Nephron (organoid): ENCODE results near the gene GSE1.

ENCODE experiments used
- H3K27ac Mint-ChIP-seq, 3 experiments: 2 replicates each; pipeline ENCODE4 v1.8.0; 2020; ENCODE audit warnings: mixed read lengths in 3 of 3, mild to moderate bottlenecking in 2 of 3, moderate library complexity in 1 of 3
- H3K27me3 Mint-ChIP-seq: 2 replicates; pipeline ENCODE4 v1.8.0; 2021; ENCODE audit warnings: low read depth, mild to moderate bottlenecking, moderate library complexity, mixed read lengths
- H3K36me3 Mint-ChIP-seq: 2 replicates; pipeline ENCODE4 v1.8.0; 2020; ENCODE audit warnings: low read depth, mixed read lengths
- H3K4me1 Mint-ChIP-seq: 2 replicates; pipeline ENCODE4 v1.8.0; 2020; ENCODE audit warnings: mixed read lengths
- H3K4me3 Mint-ChIP-seq, 3 experiments: 2 replicates each; pipeline ENCODE4 v1.8.0; 2020; ENCODE audit warnings: mild to moderate bottlenecking in 3 of 3, mixed read lengths in 3 of 3, moderate library complexity in 2 of 3
- H3K9me3 Mint-ChIP-seq: 2 replicates; pipeline ENCODE4 v1.8.0; 2020; ENCODE audit warnings: mixed read lengths
- CTCF ChIP-seq, 3 experiments: fragments of 200-600 bp; sonication (generic); IDR thresholded peaks; one replicate each; pipeline ENCODE4 v1.5.0; 2021; ENCODE audit warnings: antibody characterized with exemption in 3 of 3; ENCODE audit not compliant: unreplicated experiment in 3 of 3

Gene GSE1

GRCh38 chr16:85612801-85613603, at the start of gene GSE1:
TSS of gene GSE1 (plus strand) at chr16:85613322. CDS start at chr16:85613392, 70 bp downstream.
- peak within 1 kb of the TSS in 1 of 3 experiments; percentile 57 for H3K27ac Mint-ChIP-seq
- no peaks in the 10 kb centered on the region for H3K36me3 Mint-ChIP-seq
- peaks cover 15% of the 10 kb centered on the region for H3K27me3 Mint-ChIP-seq
- H3K4me3 Mint-ChIP-seq: peak within 1 kb of the TSS; percentile 67 to 79 (median 76)
- peaks cover 57% of the 10 kb centered on the region for H3K4me1 Mint-ChIP-seq
- no peaks in the 10 kb centered on the region for H3K9me3 Mint-ChIP-seq
- no peak for TF ChIP-seq CTCF (IDR thresholded peaks at IDR 0.05; ENCODE audit: unreplicated experiment in 3 of 3)

GRCh38 chr16:85563515-85564276, 49.4 kb upstream of the GSE1 start:
- TF ChIP-seq CTCF (IDR thresholded peaks at IDR 0.05; ENCODE audit: unreplicated experiment in 3 of 3): peak; percentile 17 to 37 (median 22)

GRCh38 chr16:85564277-85565051, 48.7 kb upstream of the GSE1 start:
- Mint-ChIP-seq H3K4me3 (no peak overlapping the region), H3K36me3 (peaks cover 5% of the 10 kb centered on the region), H3K4me1 (peaks cover 72% of the 10 kb centered on the region), H3K9me3 (no peaks in the 10 kb centered on the region), H3K27ac (peak overlapping the region; percentile 56 to 90 (median 80)), H3K27me3 (no peaks in the 10 kb centered on the region)
- peak; percentile 46 to 53 (median 50) for TF ChIP-seq CTCF (IDR thresholded peaks at IDR 0.05; ENCODE audit: unreplicated experiment in 3 of 3)

More at GRCh38 chr16:85563515-85564276, 49.4 kb upstream of the GSE1 start:
- Mint-ChIP-seq H3K36me3 (peaks cover 5% of the 10 kb centered on the region), H3K4me1 (peaks cover 68% of the 10 kb centered on the region), H3K27me3 (no peaks in the 10 kb centered on the region), H3K9me3 (no peaks in the 10 kb centered on the region), H3K27ac (peak overlapping the region; percentile 80 to 95 (median 90)), H3K4me3 (peak overlapping the region in 1 of 3 experiments; percentile 9)

- no peak for TF ChIP-seq CTCF (IDR thresholded peaks at IDR 0.05; ENCODE audit: unreplicated experiment in 3 of 3)
- H3K27me3 Mint-ChIP-seq: no peaks in the 10 kb centered on the region
- no peak overlapping the region for H3K4me3 Mint-ChIP-seq
- no peaks in the 10 kb centered on the region for H3K9me3 Mint-ChIP-seq
- peak overlapping the region in 1 of 3 experiments; percentile 41 for H3K27ac Mint-ChIP-seq
- peaks cover 76% of the 10 kb centered on the region for H3K4me1 Mint-ChIP-seq
- H3K36me3 Mint-ChIP-seq: peaks cover 5% of the 10 kb centered on the region
Measured at GRCh38 chr16:85565340-85565739, 47.8 kb upstream of the GSE1 start.

- no peak for TF ChIP-seq CTCF (IDR thresholded peaks at IDR 0.05; ENCODE audit: unreplicated experiment in 3 of 3)
- H3K4me3 Mint-ChIP-seq: no peak overlapping the region
- peaks cover 76% of the 10 kb centered on the region for H3K4me1 Mint-ChIP-seq
- H3K27ac Mint-ChIP-seq: peak overlapping the region; percentile 41 to 96 (median 72)
- no peaks in the 10 kb centered on the region for H3K27me3 Mint-ChIP-seq
- H3K9me3 Mint-ChIP-seq: no peaks in the 10 kb centered on the region
- H3K36me3 Mint-ChIP-seq: peaks cover 8% of the 10 kb centered on the region
Measured at GRCh38 chr16:85565801-85566526, 47.2 kb upstream of the GSE1 start.
